A673 (cell line): ENCODE data around the gene ZNF81.

ENCODE experiments used
- CTCF ChIP-seq: fragments of 300-800, 200-600 bp; sonication (generic); conservative IDR thresholded peaks from 2 replicates; pipeline ENCODE4 v1.5.1; 2017; ENCODE audit warnings: low read depth, mild to moderate bottlenecking, antibody characterized with exemption, low read length, moderate library complexity, mixed read lengths
- EZH2 ChIP-seq: fragments of 200-600 bp; sonication (generic); IDR thresholded peaks from 2 replicates; pipeline ENCODE4 v1.6.1; 2017; ENCODE audit warnings: borderline replicate concordance, low read depth, mild to moderate bottlenecking, mixed read lengths, antibody characterized with exemption, low read length; ENCODE audit not compliant: poor library complexity, severe bottlenecking

- TF ChIP-seq CTCF: no peak
- TF ChIP-seq EZH2: no peak
These were observed 100.2 kb downstream of the ZNF81 start for GRCh38 chrX:47936940-47937317.
